ENCODE results near the gene CDK7. TPM values are rescaled to one million over a fixed set of nuclear protein-coding genes. Genes with fewer than 3 reads are reported as not detected.
"Not testable (repeated sequence)": the region's sequence is repeated elsewhere in the genome, so short reads cannot be mapped to it uniquely, and the experiment has no call there.

Gene CDK7
- total and polyA plus RNA-seq, 12 donors = 15.2 to 57.1 (median 27.2) TPM

- intact Hi-C loops (cut with DNase I) = no loop called here
- TF ChIP-seq POLR2A (IDR thresholded peaks at IDR 0.05) (no peak), CTCF (IDR thresholded peaks at IDR 0.05) (no peak)
- peak in 1 of 7 donors; percentile 41 for DNase-seq
- Histone ChIP-seq H3K27ac (no peak overlapping the region), H3K4me3 (no peak overlapping the region), H3K36me3 (replicated peaks in 1 of 2) (peaks cover 0 to 26% of the 10 kb centered on the region in 2 donors), H3K4me1 (replicated peaks in 1 of 2) (peaks cover 0 to 21% of the 10 kb centered on the region in 2 donors), H3K9me3 (replicated peaks in 1 of 3) (no peaks in the 10 kb centered on the region), H3K27me3 (no peaks in the 10 kb centered on the region)
- WGBS, 4 donors = 56 to 80% (median 69%) methylated on average over 1 to 2 of the region's 2 CpGs
These were observed 2.8 kb upstream of the CDK7 start for GRCh38 chr5:69231851-69232250.

GRCh38 chr5:69236733-69237132, 2.0 kb downstream of the CDK7 start:
- H3K4me3 ChIP-seq; DNase-seq; H3K9me3 ChIP-seq (replicated peaks in 1 of 3); H3K36me3 ChIP-seq (replicated peaks in 1 of 2); intact Hi-C loops (cut with DNase I); H3K27ac ChIP-seq; H3K27me3 ChIP-seq: not testable (repeated sequence)
- 92 to 98% (median 96%) methylated on average over 9 of the region's 9 CpGs for WGBS, 4 donors
- H3K4me1 ChIP-seq (replicated peaks in 1 of 2) = peaks cover 0 to 50% of the 10 kb centered on the region in 2 donors

DNA sequence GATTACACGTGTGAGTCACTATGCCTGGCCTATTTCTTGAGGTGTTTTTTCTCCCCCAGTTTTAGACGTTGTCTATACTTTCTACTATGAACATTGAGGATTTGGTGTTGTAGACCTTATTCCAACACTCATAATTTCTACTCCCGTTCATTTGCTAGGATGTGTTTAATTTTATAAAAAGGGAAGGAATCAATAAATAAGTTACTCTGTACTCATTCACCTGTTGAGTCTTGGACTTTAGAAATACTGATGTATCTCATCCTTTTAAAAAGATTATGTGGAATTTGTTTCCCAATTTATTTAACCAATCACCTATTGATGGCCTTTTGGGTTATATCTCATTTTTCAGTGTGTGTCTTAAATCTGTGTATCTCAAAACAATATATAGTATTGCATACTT, 3.2 kb downstream of the CDK7 start:
- no peak overlapping the region for H3K4me3 ChIP-seq
- H3K36me3 ChIP-seq (replicated peaks in 1 of 2) = peaks cover 0 to 8% of the 10 kb centered on the region in 2 donors
- peak overlapping the region in 2 of 5 donors; percentile 49 to 68 for H3K27ac ChIP-seq
- TF ChIP-seq CTCF (IDR thresholded peaks at IDR 0.05) (no peak), POLR2A (IDR thresholded peaks at IDR 0.05) (no peak)
- H3K9me3 ChIP-seq (replicated peaks in 1 of 3) = no peaks in the 10 kb centered on the region
- H3K27me3 ChIP-seq = no peaks in the 10 kb centered on the region
- DNase-seq = no peak
- intact Hi-C loops (cut with DNase I) = no loop called here
- peaks cover 0 to 50% of the 10 kb centered on the region in 2 donors for H3K4me1 ChIP-seq (replicated peaks in 1 of 2)
- WGBS, 4 donors = 57 to 68% (median 62%) methylated on average over 3 of the region's 3 CpGs

DNA sequence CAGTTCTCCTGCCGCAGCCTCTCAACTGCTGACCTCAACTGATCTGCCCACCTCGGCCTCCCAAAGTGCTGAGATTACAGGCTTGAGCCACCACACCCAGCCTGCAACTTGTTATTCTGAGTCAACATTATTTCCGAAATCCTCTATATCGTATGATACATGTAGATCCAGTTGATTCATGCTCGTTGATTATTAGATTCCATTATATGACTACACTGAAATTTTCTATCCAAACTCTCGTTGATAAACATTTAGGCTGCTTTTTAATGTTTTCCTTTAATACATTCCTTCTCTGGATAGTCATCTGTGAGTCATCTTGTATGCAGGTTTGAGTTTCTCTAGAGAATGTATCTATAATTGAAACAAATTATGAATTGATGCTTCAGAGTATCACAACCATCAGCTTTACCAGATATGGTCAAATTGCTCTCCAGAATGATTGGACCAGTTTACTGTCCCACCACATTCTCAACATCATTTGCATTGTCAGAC, 4.1 kb downstream of the CDK7 start:
- Histone ChIP-seq H3K4me1 (replicated peaks in 1 of 2) (peaks cover 0 to 49% of the 10 kb centered on the region in 2 donors), H3K27ac (peak overlapping the region in 4 of 5 donors; percentile 17 to 68 (median 45)), H3K9me3 (replicated peaks in 1 of 3) (no peaks in the 10 kb centered on the region), H3K36me3 (replicated peaks in 1 of 2) (peaks cover 0 to 8% of the 10 kb centered on the region in 2 donors), H3K4me3 (no peak overlapping the region), H3K27me3 (no peaks in the 10 kb centered on the region)
- intact Hi-C loops (cut with DNase I) = no loop called here
- WGBS, 4 donors = 52 to 75% (median 73%) methylated on average over 6 of the region's 6 CpGs
- TF ChIP-seq POLR2A (IDR thresholded peaks at IDR 0.05) (no peak), CTCF (IDR thresholded peaks at IDR 0.05) (no peak)
- DNase-seq = no peak

- no peak overlapping the region for H3K27ac ChIP-seq
- DNase-seq = no peak
- WGBS, 4 donors = 90 to 93% (median 93%) methylated on average over 8 of the region's 8 CpGs
- H3K9me3 ChIP-seq (replicated peaks in 1 of 3) = no peaks in the 10 kb centered on the region
- intact Hi-C loops (cut with DNase I) = no loop called here
- no peak overlapping the region for H3K4me3 ChIP-seq
- peaks cover 0 to 27% of the 10 kb centered on the region in 2 donors for H3K4me1 ChIP-seq (replicated peaks in 1 of 2)
- peaks cover 0 to 8% of the 10 kb centered on the region in 2 donors for H3K36me3 ChIP-seq (replicated peaks in 1 of 2)
- TF ChIP-seq POLR2A (IDR thresholded peaks at IDR 0.05) (no peak), CTCF (IDR thresholded peaks at IDR 0.05) (no peak)
- H3K27me3 ChIP-seq = no peaks in the 10 kb centered on the region
These were observed 7.7 kb downstream of the CDK7 start for GRCh38 chr5:69242215-69242927.

Measured in adrenal gland (tissue), 12 donors.